GM19467 (cell line): ENCODE measurements around the gene KCNH1.
"Not testable (repeated sequence)": the region's sequence is repeated elsewhere in the genome, so short reads cannot be mapped to it uniquely, and the experiment has no call there.

Source experiments
- ATAC-seq: cut with Tn5 transposase; IDR thresholded peaks from one replicate; pipeline ENCODE4 v1.9.1; 2021; ENCODE audit warnings: mild to moderate bottlenecking, moderate library complexity; ENCODE audit not compliant: unreplicated experiment

Gene KCNH1

DNA sequence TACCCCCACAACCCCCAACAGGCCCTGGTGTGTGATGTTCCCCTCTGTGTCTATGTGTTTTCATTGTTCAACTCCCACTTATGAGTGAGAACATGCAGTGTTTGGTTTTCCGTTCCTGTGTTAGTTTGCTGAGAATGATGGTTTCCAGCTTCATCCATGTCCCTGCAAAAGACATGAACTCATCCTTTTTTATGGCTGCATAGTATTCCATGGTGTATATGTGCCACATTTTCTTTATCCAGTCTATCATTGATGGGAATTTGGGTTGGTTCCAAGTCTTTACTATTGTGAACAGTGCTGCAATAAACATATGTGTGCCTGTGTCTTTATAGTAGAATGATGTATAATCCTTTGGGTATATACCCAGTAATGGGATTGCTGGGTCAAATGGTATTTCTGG lies 122.8 kb downstream of the KCNH1 start:
- not testable (repeated sequence) for ATAC-seq

DNA sequence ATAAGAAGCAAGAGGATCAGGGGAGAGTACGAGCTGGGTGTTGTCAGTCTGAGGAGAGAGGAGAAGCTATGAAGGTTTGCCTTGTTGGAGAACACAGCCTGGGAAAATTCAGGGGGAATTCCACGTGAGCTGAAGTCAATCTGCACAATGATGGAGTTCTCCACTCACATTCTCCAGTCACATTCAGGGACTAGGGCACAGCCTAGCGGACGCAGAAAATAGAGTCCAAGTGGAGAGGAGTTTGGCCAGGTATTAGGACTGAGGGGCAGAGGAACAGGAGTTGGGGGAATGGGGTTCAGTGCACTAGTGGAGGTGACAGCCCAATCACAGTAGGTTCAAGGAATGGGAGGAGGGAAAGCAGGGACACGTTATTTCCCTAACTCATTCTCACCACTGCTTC lies 124.0 kb downstream of the KCNH1 start:
- no peak for ATAC-seq

DNA sequence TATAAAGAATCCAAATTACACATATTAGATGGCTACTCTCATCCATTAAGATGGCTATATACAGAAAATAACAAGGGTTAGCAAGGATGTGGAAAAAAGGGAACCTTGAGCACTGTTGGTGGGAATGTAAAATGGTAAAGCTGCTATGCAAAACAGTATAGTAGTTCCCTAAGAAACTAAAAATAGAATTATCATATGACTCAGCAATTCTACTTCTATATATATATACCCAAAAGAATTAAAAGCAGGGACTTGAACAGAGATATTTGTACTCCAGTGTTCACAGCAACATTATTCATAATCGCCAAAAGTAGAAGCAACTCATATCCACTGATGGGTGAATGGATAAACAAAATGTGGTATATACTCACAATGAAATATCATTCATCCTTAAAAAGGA lies 126.1 kb downstream of the KCNH1 start:
- ATAC-seq: no peak

DNA sequence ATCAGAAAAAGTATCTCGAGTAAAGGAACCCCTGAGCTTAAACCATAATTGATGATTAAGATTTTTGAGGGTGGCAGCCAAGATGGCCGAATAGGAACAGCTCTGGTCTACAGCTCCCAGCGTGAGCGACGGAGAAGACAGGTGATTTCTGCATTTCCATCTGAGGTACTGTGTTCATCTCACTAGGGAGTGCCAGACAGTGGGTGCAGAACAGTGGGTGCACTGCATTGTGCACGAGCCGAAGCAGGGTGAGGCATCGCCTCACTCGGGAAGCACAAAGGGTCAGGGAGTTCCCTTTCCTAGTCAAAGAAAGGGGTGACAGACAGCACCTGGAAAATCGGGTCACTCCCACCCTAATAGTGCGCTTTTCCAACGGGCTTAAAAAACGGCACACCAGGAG lies 138.0 kb downstream of the KCNH1 start:
- ATAC-seq: not testable (repeated sequence)

DNA sequence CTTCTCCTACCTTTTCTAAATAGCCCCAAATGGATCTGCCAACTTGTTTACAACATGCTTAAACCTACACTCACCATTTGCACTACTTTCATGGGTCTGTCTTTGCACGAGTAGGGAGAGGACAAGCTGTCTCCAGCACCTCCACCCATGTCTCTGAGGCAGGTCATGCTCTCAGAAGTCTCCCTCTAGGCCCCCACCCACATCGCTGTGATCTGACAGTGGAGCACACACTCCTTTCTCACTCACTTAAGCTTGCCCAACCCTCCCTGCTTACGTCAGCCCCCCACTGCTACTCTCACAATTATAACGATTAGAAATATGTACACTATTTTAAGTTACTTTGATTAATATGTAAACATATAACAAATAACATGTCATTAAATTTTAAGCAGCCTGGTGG lies 141.1 kb downstream of the KCNH1 start:
- no peak for ATAC-seq

DNA sequence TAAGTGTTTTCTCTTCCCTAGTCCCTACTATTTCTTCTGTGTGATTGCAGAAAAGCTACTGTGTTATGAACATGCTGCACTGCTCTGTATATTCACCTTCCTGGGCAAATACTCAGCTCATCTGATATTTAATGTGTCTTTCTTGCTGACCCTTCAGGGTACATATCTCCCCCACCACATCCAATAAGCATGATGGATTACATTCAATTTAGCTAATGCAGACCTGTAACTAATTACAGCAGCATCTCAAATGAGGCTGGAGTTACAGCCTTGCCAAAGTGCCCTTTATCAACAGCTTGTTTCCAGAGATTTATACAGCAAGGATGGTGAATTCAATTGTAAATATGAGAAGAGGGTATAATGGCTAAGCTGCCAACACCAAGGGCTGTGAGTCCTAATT lies 144.0 kb downstream of the KCNH1 start:
- no peak for ATAC-seq

DNA sequence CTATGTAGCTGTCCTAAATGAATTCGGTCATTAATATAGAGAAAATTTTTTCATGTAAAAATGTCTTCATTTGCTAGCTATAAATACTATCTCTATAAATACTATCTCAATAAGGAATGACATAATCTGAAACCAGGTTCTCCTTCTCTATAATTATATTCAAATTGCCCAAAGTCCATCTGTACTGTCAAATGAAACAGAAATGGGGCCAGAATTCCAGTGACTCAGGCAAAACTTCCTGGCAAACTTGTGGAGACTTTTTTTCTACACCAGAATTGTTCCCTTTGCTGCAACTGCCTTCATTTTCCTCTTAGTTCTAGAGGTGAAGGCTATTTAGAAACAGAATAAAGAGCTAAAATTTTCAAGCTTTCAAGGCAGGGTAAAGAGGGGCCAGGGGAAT lies 152.5 kb downstream of the KCNH1 start:
- no peak for ATAC-seq

DNA sequence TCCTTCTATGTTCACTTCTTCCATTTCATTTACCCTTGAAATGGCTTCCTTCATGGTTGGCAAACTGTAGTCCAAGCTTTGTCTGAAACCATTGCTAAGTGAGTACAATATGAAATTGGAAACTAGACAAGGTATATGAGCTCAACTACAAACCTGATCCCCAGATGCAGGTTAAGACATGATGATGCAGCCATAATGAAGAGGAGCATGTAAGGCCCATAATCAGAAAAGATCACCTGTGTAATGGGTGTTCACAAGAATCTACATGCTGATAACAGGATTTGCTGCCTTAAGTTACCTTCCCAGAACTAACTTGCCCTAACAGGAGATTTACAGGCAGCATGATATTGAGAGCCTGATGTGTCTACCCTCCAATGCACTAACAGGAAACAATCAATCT lies 153.9 kb downstream of the KCNH1 start:
- no peak for ATAC-seq

DNA sequence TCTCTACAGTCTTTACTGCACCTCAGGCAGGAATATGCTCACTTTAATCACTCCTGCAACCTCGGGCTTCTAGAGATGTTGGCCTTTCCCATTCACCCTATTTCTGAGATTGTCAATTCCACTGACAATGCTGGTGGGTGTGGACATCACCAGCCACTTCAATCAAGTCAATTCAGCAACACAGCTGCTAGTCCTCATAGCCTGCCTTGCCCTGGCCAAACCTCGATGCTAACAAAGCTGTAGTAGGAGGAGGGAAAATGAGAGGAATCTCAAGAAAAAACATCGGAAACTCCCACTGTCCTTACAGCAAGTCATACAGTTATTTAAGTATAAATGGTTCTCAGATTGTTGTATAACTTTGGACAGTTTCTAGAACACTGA lies 155.0 kb downstream of the KCNH1 start:
- no peak for ATAC-seq

DNA sequence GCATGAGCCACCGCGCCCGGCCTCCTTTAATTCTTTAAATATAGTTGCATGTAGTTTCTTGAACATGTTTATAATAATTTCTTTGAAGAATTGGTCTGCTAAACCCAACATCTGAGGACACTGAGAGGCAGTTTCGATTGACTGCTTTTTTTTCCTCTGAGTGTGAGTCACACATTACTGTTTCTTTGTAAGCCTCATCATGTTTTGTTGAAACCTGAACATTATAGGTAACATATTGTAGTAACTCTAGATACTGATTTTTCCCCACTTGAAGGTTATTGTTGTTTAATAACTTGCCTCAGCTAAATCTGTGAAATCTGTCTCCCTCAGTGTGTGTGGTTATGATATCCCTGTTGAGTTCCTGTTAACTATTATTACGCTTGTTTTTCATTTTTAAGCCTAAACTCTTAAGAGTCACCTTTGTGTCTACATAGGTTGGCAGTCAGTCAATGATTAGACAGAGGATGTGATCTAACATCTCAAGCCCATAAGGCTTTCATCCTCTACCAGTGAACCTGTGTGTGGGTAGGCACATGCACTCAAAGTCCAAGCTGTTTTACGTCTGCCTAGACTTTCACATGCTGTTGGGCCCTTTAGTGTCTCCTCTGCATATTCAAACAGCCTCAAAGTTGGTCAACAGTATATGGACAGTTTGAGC lies 155.5 kb downstream of the KCNH1 start:
- no peak for ATAC-seq

DNA sequence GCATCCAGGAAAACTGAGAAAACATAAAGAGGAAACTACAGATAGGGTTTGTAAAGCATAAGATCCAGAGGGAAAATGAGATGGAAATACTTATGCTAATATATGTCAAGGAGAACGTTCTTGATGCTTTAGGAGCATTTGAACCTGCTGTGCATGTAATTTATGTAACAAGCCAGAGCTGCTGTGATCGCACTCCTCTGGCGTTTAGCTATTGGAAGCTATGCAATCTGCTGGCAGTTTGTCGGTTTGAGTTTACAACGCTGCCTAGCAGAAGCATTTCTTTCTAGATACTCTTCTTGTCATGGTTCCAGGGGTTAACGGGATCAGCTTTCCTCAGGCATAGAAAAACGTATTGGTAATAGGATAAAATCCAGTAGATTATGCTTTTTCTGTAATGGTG lies 182.7 kb downstream of the KCNH1 start:
- no peak for ATAC-seq

DNA sequence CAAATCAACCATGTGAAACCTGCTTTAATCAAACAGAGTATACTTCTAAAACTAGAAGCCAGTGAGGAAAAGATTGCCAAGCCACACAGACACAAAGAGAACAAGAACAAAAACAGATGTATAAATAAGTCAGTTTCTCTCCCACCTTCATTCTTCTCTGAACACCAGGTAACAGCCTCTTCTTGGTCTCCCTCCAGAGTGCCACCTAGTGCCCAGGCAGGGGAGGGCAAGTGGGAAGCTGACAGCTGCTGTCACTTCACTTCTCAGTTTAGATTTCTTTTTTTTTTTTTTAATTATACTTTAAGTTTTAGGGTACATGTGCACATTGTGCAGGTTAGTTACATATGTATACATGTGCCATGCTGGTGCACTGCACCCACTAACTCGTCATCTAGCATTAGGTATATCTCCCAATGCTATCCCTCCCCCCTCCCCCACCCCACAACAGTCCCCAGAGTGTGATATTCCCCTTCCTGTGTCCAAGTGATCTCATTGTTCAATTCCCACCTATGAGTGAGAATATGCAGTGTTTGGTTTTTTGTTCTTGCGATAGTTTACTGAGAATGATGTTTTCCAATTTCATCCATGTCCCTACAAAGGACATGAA lies 183.9 kb downstream of the KCNH1 start:
- peak; percentile 85 for ATAC-seq

DNA sequence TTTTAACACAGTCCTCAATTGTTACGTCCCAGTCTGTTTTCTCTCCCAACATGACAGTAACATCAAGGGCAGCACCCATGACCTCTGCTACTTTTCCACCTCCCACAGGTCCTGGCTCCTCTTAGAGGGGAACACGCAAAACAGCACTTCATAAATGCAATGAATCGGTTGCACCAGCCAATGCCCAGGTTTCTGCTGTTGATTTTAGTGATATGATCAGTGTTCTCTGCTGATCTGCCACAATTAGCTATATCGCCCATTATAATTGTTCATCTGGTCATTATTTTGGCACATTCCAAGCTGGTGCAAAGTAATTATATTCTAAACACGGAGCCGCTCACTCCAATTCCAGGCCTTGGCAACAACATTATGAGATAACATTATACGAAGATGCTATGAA lies 184.5 kb downstream of the KCNH1 start:
- no peak for ATAC-seq

DNA sequence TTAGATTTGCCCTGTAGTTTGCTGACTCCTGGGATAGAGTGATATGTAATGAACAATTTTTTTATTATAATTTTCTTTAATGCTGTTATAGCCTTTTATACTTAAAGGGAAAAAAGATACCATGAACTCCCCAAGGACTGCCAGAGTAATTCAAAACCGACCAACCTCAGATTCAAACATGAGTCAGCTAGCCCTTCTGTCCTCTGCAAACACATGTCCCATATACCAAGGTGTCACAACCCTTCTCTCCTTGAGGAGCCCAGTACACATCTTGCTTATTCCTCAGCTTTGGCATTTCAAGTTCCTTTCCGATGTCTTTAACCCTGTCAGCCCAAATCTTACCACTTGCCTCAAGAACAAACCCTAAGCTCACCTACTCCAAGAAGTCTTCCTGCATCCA lies 184.9 kb downstream of the KCNH1 start:
- no peak for ATAC-seq

DNA sequence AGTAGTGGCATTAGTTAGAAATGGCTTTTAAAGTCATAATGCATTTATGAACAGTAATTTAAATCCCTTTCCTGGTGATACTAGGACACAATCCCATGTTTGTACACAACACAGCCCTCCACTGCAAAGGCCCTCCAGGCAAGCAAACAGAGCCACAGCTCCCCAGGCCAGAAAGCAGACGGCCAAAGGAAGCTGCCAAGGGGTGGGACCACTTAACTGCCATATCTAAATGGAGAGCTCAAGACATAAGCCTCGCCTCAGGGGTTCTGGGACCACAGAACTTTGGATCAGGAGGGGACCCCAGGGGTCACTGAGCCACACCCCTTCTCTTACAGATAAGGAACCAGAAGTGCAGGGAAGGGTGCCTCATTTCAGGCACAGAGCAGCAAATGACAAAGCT lies 189.7 kb downstream of the KCNH1 start:
- ATAC-seq: no peak

DNA sequence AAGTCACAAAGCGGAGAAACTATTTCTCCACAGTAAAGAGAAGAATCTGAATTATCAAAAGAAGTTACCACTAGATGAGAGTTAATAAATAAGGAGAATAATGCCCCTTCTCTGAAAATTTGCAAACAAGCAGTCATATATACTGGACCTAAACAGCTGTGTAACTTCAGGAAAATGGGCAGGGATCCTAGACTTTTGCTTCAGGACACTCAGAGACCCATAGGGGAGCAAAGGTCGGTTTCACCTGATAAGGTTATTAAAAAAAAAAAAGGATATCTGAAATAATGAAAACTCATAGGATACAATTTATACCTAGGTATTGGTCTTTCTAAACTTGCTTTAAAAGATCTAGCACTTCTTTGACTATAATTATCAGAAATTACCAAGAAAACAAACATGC lies 191.4 kb downstream of the KCNH1 start:
- no peak for ATAC-seq

DNA sequence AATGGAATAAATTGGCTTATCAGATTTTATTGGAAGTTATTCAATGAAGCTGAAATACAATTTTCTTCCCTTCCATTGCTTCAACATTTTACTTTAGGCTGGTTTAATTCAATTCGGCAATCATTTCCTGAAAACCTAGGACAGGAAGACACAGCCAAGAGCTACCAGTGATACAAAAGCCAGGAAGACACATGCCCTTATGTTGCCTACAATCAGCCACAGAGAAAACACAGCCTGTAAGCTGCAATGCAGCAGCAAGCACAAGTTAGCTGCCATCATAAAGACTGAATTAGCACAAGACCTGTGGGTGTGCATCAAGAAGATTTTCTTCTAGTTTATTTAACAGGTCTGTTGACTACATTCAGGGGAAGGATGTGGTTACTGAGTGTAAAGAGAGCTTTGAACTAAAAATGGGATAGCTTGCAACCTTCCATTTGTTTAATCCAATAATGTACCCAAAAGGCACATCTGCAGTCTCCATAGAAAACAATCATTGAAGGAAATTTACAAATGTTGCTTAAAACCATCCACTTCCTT lies 193.8 kb downstream of the KCNH1 start:
- ATAC-seq: no peak

DNA sequence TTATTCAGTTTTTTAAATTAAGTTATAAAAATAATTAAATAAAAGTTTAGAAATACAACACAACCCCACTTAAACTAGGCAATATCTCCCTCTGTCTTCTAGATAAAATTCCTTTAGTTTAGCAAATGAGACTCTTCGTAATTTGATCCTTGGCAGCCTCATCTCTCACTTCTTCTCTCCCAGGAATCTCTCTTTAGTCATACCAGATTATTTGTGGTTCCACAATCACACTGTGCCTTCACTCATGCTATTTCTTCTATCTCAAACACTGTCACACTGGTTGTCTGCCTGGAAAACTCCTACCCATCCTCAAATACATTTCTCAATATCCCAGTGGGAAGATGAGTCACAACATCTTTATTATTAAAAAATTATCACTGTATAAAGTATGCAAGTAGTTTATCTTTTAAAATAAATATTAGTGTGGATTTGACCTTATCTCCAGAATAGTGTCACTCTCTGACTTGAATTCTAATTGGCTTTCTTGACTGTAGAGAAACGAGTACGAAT lies 195.5 kb downstream of the KCNH1 start:
- ATAC-seq: no peak

DNA sequence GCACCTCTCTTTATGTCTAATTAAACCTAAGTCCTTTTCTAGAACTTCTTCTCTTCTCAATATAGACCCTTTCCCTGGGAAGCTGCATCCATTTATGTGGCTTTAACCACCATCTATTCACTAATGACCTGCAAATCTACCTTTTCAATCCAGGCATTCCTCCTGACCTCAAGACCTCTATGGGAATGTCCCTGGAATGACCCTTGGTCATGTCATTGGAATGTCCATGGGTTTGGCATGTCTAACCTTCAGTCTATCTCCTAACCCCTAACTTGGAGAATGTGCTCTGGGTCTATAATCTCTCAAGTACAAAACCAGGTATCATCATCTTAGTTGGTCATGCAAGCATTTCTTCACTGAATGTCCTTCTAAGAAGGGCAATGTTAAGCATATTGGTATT lies 196.1 kb downstream of the KCNH1 start:
- ATAC-seq: no peak

DNA sequence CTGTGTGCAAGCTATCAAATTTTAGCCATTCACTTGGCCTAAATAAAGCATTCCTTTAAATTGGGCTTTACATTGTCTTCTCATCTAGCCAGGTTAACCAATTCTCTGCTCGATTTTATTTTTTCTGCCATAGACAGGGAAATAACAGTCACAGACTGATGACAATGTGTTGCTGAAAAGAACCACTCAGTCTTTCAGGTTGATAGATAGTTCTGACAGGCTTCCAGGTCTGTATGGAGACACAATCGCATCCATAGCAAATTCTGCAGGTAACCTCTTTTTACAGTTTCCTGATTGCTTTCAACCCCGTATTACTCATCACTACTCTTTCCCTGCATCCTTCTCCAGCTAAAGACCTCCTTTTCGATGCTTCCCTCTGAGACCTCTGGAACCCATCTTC lies 198.0 kb downstream of the KCNH1 start:
- ATAC-seq: no peak

DNA sequence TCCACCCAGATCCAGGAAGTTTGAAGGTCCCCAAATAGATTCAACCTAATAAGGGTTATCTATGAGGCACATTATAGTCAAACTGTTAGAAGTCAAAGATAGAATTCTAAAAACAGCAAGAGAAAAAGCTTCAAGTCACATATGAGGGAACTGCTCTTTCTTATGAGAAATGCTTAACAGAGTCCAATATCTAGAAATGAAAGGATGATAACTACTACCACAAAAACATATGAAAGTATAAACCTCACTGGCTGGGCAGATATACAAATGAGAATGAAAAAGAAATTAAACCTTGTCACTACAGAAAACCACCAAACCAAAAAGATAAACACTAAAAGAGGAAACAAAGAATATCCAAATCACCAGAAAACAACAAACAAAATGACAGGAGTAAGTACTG lies 201.8 kb downstream of the KCNH1 start:
- ATAC-seq: no peak

DNA sequence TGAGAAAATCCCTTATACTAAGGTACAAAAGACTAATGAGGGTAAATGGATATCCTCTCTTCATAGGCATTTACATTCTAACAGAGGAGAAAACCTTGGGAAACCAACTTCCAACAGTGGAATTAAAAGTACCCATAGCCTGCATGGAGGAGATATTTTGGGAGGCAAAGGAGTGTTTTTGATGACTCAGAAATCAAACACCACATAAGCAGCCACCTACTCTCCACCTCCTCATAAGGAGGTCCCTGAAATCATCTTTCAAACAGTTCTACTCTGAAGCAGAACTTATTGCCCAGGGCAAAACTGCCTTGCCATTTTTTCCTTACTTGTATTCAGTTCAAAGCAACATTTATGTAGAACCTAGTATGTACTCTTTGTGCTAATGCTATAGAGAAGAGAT lies 211.3 kb downstream of the KCNH1 start:
- no peak for ATAC-seq
